GM15510 (cell line): ENCODE results near the gene TARBP1.

Source experiments
- POLR2A ChIP-seq: IDR thresholded peaks from 3 replicates; pipeline ENCODE4 v1.6.1; 2011; ENCODE audit warnings: borderline replicate concordance; ENCODE audit not compliant: insufficient read length; ENCODE audit errors: extremely low read depth

Gene TARBP1

GRCh38 chr1:234478481-234479309, at the start of gene TARBP1:
Gene TARBP1, minus strand, starts transcription at chr1:234479179. Its CDS starts 76 bp downstream, at chr1:234479103.
- peak; percentile 84 for TF ChIP-seq POLR2A

GRCh38 chr1:234528074-234528865, 49.3 kb upstream of the TARBP1 start:
- TF ChIP-seq POLR2A: no peak

GRCh38 chr1:234527346-234527745, 48.4 kb upstream of the TARBP1 start:
- no peak for TF ChIP-seq POLR2A

GRCh38 chr1:234526922-234527321, 47.9 kb upstream of the TARBP1 start:
- TF ChIP-seq POLR2A: no peak

GRCh38 chr1:234525099-234525799, 46.3 kb upstream of the TARBP1 start:
- TF ChIP-seq POLR2A: no peak

- TF ChIP-seq POLR2A: no peak
Observed at GRCh38 chr1:234521836-234522235, 42.9 kb upstream of the TARBP1 start.

GRCh38 chr1:234520908-234521817, 42.2 kb upstream of the TARBP1 start:
- no peak for TF ChIP-seq POLR2A

GRCh38 chr1:234519506-234519905, 40.5 kb upstream of the TARBP1 start:
- TF ChIP-seq POLR2A: no peak

- TF ChIP-seq POLR2A: no peak
Observed at GRCh38 chr1:234518876-234519275, 39.9 kb upstream of the TARBP1 start.

- no peak for TF ChIP-seq POLR2A
Observed at GRCh38 chr1:234517110-234517802, 38.3 kb upstream of the TARBP1 start.

- TF ChIP-seq POLR2A: no peak
Observed at GRCh38 chr1:234515821-234516241, 36.9 kb upstream of the TARBP1 start.

GRCh38 chr1:234515411-234515810, 36.4 kb upstream of the TARBP1 start:
- no peak for TF ChIP-seq POLR2A

GRCh38 chr1:234512451-234512861, 33.5 kb upstream of the TARBP1 start:
- no peak for TF ChIP-seq POLR2A
